GM12864 (cell line): ENCODE measurements around the gene SHISA7.
A peak's percentile ranks its signal among the peaks of the same experiment; 100 is the strongest.

Experiments
- DNase-seq: peaks from one replicate; pipeline ENCODE4 v3.0.0-alpha.2; 2011; ENCODE audit warnings: low read depth
- H3K4me3 ChIP-seq: 2 replicates; pipeline ENCODE4 v1.5.1; 2011; ENCODE audit warnings: mild to moderate bottlenecking, low read depth, low read length, control low read depth
- CTCF ChIP-seq: IDR thresholded peaks from 2 replicates; pipeline ENCODE4 v1.5.1; 2011; ENCODE audit warnings: low read depth, mild to moderate bottlenecking, moderate library complexity, low read length, control low read depth, inconsistent platforms; ENCODE audit errors: missing control alignments

SHISA7 gene

GRCh38 chr19:55488986-55489710 lies 46.0 kb upstream of the SHISA7 start:
- no peak for DNase-seq
- H3K4me3 ChIP-seq: no peak overlapping the region

GRCh38 chr19:55487924-55488687 lies 45.0 kb upstream of the SHISA7 start, which contains the start of gene SSC5D:
Gene SSC5D (plus strand): TSS chr19:55488436. CDS start chr19:55488590, 154 bp downstream.
- no peak for TF ChIP-seq CTCF
- DNase-seq: no peak
- H3K4me3 ChIP-seq: no peak within 1 kb of the TSS

More at GRCh38 chr19:55488986-55489710, 46.0 kb upstream of the SHISA7 start:
- no peak for TF ChIP-seq CTCF

- DNase-seq: no peak
- no peak overlapping the region for H3K4me3 ChIP-seq
- TF ChIP-seq CTCF: no peak
Observed at GRCh38 chr19:55486971-55487923, 44.1 kb upstream of the SHISA7 start.

- TF ChIP-seq CTCF: no peak
- no peak for DNase-seq
- no peak overlapping the region for H3K4me3 ChIP-seq
Observed at GRCh38 chr19:55486043-55486970, 43.2 kb upstream of the SHISA7 start.

GRCh38 chr19:55485439-55486011 lies 42.4 kb upstream of the SHISA7 start:
- peak overlapping the region; percentile 70 for H3K4me3 ChIP-seq
- no peak for DNase-seq
- no peak for TF ChIP-seq CTCF
